GM12878 (cell line): Measurements from ENCODE around the gene CORO2B. TPM values are rescaled to one million over a fixed set of nuclear protein-coding genes. Genes with fewer than 3 reads are reported as not detected.

Experiments used
- ATAC-seq: fragments of 200-7000 bp; cut with Tn5 transposase; 3 replicates; pipeline ENCODE4 v1.9.1; 2020; ENCODE audit warnings: mild to moderate bottlenecking, moderate library complexity
- BruUV-seq: library from RNA; stranded (reverse); fragments of 400-500 nt; replicated peaks from 2 replicates; lab custom pipeline; 2021; lab: Mats Ljungman, UMichigan
- CTCF ChIA-PET: fragments of 300-600 bp; sonication (Branson Sonifier 250); formaldehyde crosslinking; extraction: SDS; loops from one replicate; lab custom pipeline; 2021; ENCODE audit warnings: inconsistent platforms; lab: Yijun Ruan, JAX
- POLR2A ChIA-PET: fragments of 350-600 bp; formaldehyde crosslinking; extraction: SDS; loops from one replicate; lab custom pipeline; 2021; ENCODE audit warnings: inconsistent platforms; lab: Charles Lee
- RAD21 ChIA-PET: fragments of 300-600 bp; sonication (Branson Sonifier 250); formaldehyde crosslinking; loops from one replicate; lab custom pipeline; 2023; ENCODE audit warnings: antibody characterized with exemption; ENCODE audit not compliant: unreplicated experiment; lab: Charles Lee
- SMC1A ChIA-PET: fragments of 300-600 bp; sonication (Branson Sonifier 250); formaldehyde crosslinking; loops from one replicate; lab custom pipeline; 2023; ENCODE audit not compliant: unreplicated experiment, uncharacterized antibody; lab: Charles Lee
- DNase-seq: peaks from one replicate; pipeline ENCODE4 v3.0.0-alpha.2; 2011; ENCODE audit warnings: low read depth, low spot score
- FAIRE-seq: peaks from 3 replicates; lab custom pipeline; 2011; peaks lifted over from hg19 to GRCh38; lab: Jason Lieb, UNC
- H2AFZ ChIP-seq: 2 replicates; pipeline ENCODE4 v1.6.0; 2011; ENCODE audit warnings: low read depth, low read length, control low read depth; ENCODE audit not compliant: control insufficient read depth
- H3K27ac ChIP-seq: 2 replicates; pipeline ENCODE4 v1.5.1; 2011; ENCODE audit warnings: control low read depth; ENCODE audit not compliant: control insufficient read depth, insufficient read depth
- H3K27me3 ChIP-seq, 2 experiments: replicated peaks in 1 of 2; 2 replicates each; pipeline versions ENCODE4 v1.6.0 to v1.6.1; 2011; ENCODE audit warnings: low read length in 1 of 2; ENCODE audit not compliant: control insufficient read depth in 2 of 2, insufficient read depth in 2 of 2
- H3K36me3 ChIP-seq, 2 experiments: 2 replicates each; pipeline ENCODE4 v1.5.1; 2011; ENCODE audit warnings: low read length in 1 of 2; ENCODE audit not compliant: control insufficient read depth in 2 of 2, insufficient read depth in 2 of 2
- H3K4me1 ChIP-seq: 2 replicates; pipeline ENCODE4 v1.6.1; 2011; ENCODE audit warnings: mild to moderate bottlenecking, low read length, moderate library complexity, mixed read lengths; ENCODE audit not compliant: control insufficient read depth, insufficient read depth
- H3K4me2 ChIP-seq: 2 replicates; pipeline ENCODE4 v1.6.0; 2011; ENCODE audit warnings: control low read depth; ENCODE audit not compliant: control insufficient read depth, insufficient read depth
- H3K4me3 ChIP-seq: fragments of 200-600 bp; sonication (generic); 2 replicates; pipeline ENCODE4 v1.5.1; 2016
- H3K79me2 ChIP-seq: 2 replicates; pipeline ENCODE4 v1.6.0; 2011; ENCODE audit warnings: low read length; ENCODE audit not compliant: control insufficient read depth, insufficient read depth
- H3K9ac ChIP-seq: 2 replicates; pipeline ENCODE4 v1.8.0; 2011; ENCODE audit warnings: low read length, control low read depth, mixed read lengths; ENCODE audit not compliant: control insufficient read depth, insufficient read depth
- H3K9me3 ChIP-seq: replicated peaks from 3 replicates; pipeline ENCODE4 v1.5.1; 2011; ENCODE audit warnings: mild to moderate bottlenecking, low read length; ENCODE audit not compliant: control insufficient read depth, insufficient read depth
- H4K20me1 ChIP-seq: 2 replicates; pipeline ENCODE4 v1.6.0; 2011; ENCODE audit not compliant: control insufficient read depth, insufficient read depth
- BACH1 ChIP-seq: fragments of 450-650 bp; IDR thresholded peaks from 2 replicates; pipeline ENCODE4 v1.6.1; 2017; ENCODE audit warnings: mild to moderate bottlenecking, borderline replicate concordance
- CBX5 ChIP-seq: sonication (generic); IDR thresholded peaks from 2 replicates; pipeline ENCODE4 v1.6.1; 2016; ENCODE audit warnings: low read depth, moderate library complexity, mild to moderate bottlenecking, inconsistent platforms
- CREB1 ChIP-seq: IDR thresholded peaks from 2 replicates; pipeline ENCODE4 v1.6.1; 2012; ENCODE audit warnings: low read depth, mild to moderate bottlenecking, inconsistent platforms
- HDAC6 ChIP-seq: fragments of 200-600 bp; sonication (generic); IDR thresholded peaks from one replicate; pipeline ENCODE4 v1.8.0; 2017; ENCODE audit warnings: antibody characterized with exemption; ENCODE audit not compliant: unreplicated experiment
- MXI1 ChIP-seq: fragments of 150-350 bp; IDR thresholded peaks from 2 replicates; pipeline ENCODE4 v1.6.1; 2011; ENCODE audit warnings: low read depth, mild to moderate bottlenecking, inconsistent platforms, low read length, improper control_type of control experiment
- NKRF ChIP-seq: fragments of 450-650 bp; conservative IDR thresholded peaks from 2 replicates; pipeline ENCODE4 v1.6.1; 2017; ENCODE audit warnings: mild to moderate bottlenecking, moderate library complexity
- STAT1 ChIP-seq: fragments of 450-650 bp; conservative IDR thresholded peaks from 2 replicates; pipeline ENCODE4 v1.6.1; 2014; ENCODE audit warnings: antibody characterized with exemption, mild to moderate bottlenecking
- USF2 ChIP-seq: IDR thresholded peaks from 2 replicates; pipeline ENCODE4 v1.6.1; 2011; ENCODE audit warnings: low read depth, low read length, improper control_type of control experiment, borderline replicate concordance
- YY1 ChIP-seq: IDR thresholded peaks from 2 replicates; pipeline ENCODE4 v1.6.1; 2011; ENCODE audit warnings: low read depth, mild to moderate bottlenecking, low read length
- ZBED1 ChIP-seq: IDR thresholded peaks from 2 replicates; pipeline ENCODE4 v1.6.1; 2016; ENCODE audit warnings: borderline replicate concordance
- WGBS: methylation state at CpG from one replicate; pipeline ENCODE4 v1.1.6; 2016; ENCODE audit warnings: low lambda C conversion rate; ENCODE audit not compliant: insufficient replicate concordance, insufficient coverage; ENCODE audit errors: missing lambda C conversion rate; 5-methylcytosine and 5-hydroxymethylcytosine counted together
- in situ Hi-C: fragments of 300-500 bp; cut with MboI; formaldehyde crosslinking; loops from 9 replicates; pipeline ENCODE4 v1.14.3; 2018; ENCODE audit warnings: mixed read lengths
- intact Hi-C: fragments of 100-400 bp; cut with micrococcal nuclease; formaldehyde crosslinking; loops from one replicate; pipeline ENCODE4 v1.14.2; 2022; ENCODE audit not compliant: unreplicated experiment
- polyA plus RNA-seq, 11 experiments: library from polyadenylated mRNA; depleted of rRNA in 4 of 11; unstranded in 6 of 11; stranded (reverse) in 5 of 11; fragments of >200 nt; fragmentation: Nextera tagmentation in 4 of 11; fragmentation: Illumina TruSeq in 1 of 11; extraction: Ambion mirVana in 4 of 11; extraction: Trizol in 1 of 11; gene quantifications; 1 replicate in 1 of 11; 2 replicates in 10 of 11; pipeline versions ENCODE4 v1.2.1 to v1.2.3, GENCODE V29; 2011 to 2016; ENCODE audit warnings: inconsistent platforms in 2 of 11, missing spikeins in 2 of 11, low read depth in 1 of 11
- total RNA-seq, 4 experiments: library from RNA; depleted of rRNA in 3 of 4; stranded (reverse); fragments of >200 nt in 3 of 4; fragmentation: Illumina TruSeq in 1 of 4; extraction: Trizol in 1 of 4; gene quantifications; 2 replicates each; pipeline versions ENCODE4 v1.2.1 to v1.2.3, GENCODE V29; 2013 to 2021
- TF ChIP-seq, protein P1 (sequence below): fragments of 450-650 bp; IDR thresholded peaks from 2 replicates; pipeline ENCODE4 v1.6.1; 2014; ENCODE audit warnings: mild to moderate bottlenecking
- TF ChIP-seq, protein P2 (sequence below): IDR thresholded peaks from 2 replicates; pipeline ENCODE4 v1.6.1; 2011; ENCODE audit warnings: borderline replicate concordance, low read depth, mild to moderate bottlenecking, moderate library complexity, mixed read lengths, low read length; ENCODE audit not compliant: insufficient read depth; ENCODE audit errors: extremely low read length
- TF ChIP-seq, protein P3 (sequence below): IDR thresholded peaks from 2 replicates; pipeline ENCODE4 v1.6.1; 2011; ENCODE audit warnings: borderline replicate concordance, low read depth, mild to moderate bottlenecking, moderate library complexity, low read length; ENCODE audit not compliant: insufficient read depth, poor library complexity, severe bottlenecking

CORO2B gene
- total and polyA plus RNA-seq, 10 of the 15 experiments (the other 5 are each of a cell fraction or from before 2014, with no cell fraction given): 0.05 to 0.73 (median 0.13) TPM; not detected in 4

GRCh38 chr15:68634531-68634930 is 55.7 kb downstream of the CORO2B start (continued):
- TF ChIP-seq, protein P1, sequence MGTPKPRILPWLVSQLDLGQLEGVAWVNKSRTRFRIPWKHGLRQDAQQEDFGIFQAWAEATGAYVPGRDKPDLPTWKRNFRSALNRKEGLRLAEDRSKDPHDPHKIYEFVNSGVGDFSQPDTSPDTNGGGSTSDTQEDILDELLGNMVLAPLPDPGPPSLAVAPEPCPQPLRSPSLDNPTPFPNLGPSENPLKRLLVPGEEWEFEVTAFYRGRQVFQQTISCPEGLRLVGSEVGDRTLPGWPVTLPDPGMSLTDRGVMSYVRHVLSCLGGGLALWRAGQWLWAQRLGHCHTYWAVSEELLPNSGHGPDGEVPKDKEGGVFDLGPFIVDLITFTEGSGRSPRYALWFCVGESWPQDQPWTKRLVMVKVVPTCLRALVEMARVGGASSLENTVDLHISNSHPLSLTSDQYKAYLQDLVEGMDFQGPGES: no peak
- TF ChIP-seq, protein P2, sequence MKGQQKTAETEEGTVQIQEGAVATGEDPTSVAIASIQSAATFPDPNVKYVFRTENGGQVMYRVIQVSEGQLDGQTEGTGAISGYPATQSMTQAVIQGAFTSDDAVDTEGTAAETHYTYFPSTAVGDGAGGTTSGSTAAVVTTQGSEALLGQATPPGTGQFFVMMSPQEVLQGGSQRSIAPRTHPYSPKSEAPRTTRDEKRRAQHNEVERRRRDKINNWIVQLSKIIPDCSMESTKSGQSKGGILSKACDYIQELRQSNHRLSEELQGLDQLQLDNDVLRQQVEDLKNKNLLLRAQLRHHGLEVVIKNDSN: no peak
- TF ChIP-seq USF2 (no peak), ZBED1 (no peak)

DNA sequence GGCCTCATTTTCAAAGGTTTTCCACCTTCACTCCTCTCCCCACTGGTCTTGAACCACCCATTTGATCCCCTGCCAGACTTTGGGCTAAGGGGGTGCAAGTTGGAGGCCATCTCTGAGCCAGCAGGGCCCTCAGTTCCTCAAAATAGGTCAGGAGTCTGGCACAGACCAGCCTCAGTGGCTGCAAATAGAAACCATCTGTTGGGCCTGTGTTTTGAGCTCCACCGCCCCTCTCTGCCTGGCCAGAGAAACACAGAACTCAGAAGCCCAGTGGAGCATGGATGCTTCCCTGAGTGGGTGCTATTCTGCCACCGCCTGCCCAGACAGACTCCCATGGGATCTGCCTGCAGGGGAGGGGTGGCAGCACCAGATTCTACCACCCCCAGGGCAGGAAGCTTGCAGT is 56.3 kb downstream of the CORO2B start:
- SMC1A ChIA-PET: interaction anchor here (1.1 kb wide), 1 partner anchor 194 kb away, joined by 3 read pairs; no protein-coding TSS in a partner anchor
- no peaks in the 10 kb centered on the region for H3K4me1 ChIP-seq
- in situ Hi-C loops (no loop called here), intact Hi-C loops (no loop called here)
- H2AFZ ChIP-seq: no peak overlapping the region
- FAIRE-seq (no peak), ATAC-seq (no peak; the same call in 2 of the 3 replicates), DNase-seq (no peak)
- peaks cover 2 to 3% of the 10 kb centered on the region in 2 experiments; a peak in 3 of 4 replicates for H3K27me3 ChIP-seq
- H3K9me3 ChIP-seq: no peaks in the 10 kb centered on the region
- H3K4me3 ChIP-seq: no peak overlapping the region
- no peak overlapping the region for H3K4me2 ChIP-seq
- no peak overlapping the region for H3K9ac ChIP-seq
- H3K36me3 ChIP-seq: no peaks in the 10 kb centered on the region
- RAD21 ChIA-PET: no interaction called here
- H4K20me1 ChIP-seq: no peaks in the 10 kb centered on the region
- BruUV-seq: no TSS peak
- H3K27ac ChIP-seq: no peak overlapping the region
- no peaks in the 10 kb centered on the region for H3K79me2 ChIP-seq
- 0% methylated on average over 2 of the region's 2 CpGs for WGBS
- POLR2A ChIA-PET: no interaction called here
- CTCF ChIA-PET: interaction anchor here (0.6 kb wide), 1 partner anchor 14 kb away, joined by 4 read pairs; no protein-coding TSS in a partner anchor
- TF ChIP-seq CBX5: no peak
- no peak for TF ChIP-seq YY1
- no peak for TF ChIP-seq BACH1
- TF ChIP-seq, protein P3, sequence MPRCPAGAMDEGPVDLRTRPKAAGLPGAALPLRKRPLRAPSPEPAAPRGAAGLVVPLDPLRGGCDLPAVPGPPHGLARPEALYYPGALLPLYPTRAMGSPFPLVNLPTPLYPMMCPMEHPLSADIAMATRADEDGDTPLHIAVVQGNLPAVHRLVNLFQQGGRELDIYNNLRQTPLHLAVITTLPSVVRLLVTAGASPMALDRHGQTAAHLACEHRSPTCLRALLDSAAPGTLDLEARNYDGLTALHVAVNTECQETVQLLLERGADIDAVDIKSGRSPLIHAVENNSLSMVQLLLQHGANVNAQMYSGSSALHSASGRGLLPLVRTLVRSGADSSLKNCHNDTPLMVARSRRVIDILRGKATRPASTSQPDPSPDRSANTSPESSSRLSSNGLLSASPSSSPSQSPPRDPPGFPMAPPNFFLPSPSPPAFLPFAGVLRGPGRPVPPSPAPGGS: no peak
- no peak for TF ChIP-seq MXI1
- TF ChIP-seq NKRF: no peak
- no peak for TF ChIP-seq CREB1
- TF ChIP-seq STAT1: no peak
- TF ChIP-seq HDAC6: no peak
